ENCODE results near the gene IHH.

Gene IHH

GRCh38 chr2:219041252-219041651, 19.5 kb downstream of the IHH start, which contains the start of gene CFAP65:
Gene CFAP65, minus strand, starts transcription at chr2:219041516. Its CDS starts 2,468 bp downstream, at chr2:219039048.
- DNase-seq (ENCODE audit: low read depth in 2 of 2): no peak

- no peak for DNase-seq (ENCODE audit: low read depth in 2 of 2)
Measured at GRCh38 chr2:219038600-219038999, 22.1 kb downstream of the IHH start.

- DNase-seq (ENCODE audit: low read depth in 2 of 2): no peak
Measured at GRCh38 chr2:219037783-219038499, 22.8 kb downstream of the IHH start.

- no peak for DNase-seq (ENCODE audit: low read depth in 2 of 2)
Measured at GRCh38 chr2:219035942-219036341, 24.8 kb downstream of the IHH start.

GRCh38 chr2:219034823-219035222, 25.9 kb downstream of the IHH start:
- DNase-seq (ENCODE audit: low read depth in 2 of 2): no peak

- no peak for DNase-seq (ENCODE audit: low read depth in 2 of 2)
Measured at GRCh38 chr2:219032051-219032745, 28.5 kb downstream of the IHH start.

GRCh38 chr2:219031005-219031738, 29.5 kb downstream of the IHH start:
- no peak for DNase-seq (ENCODE audit: low read depth in 2 of 2)

- no peak for DNase-seq (ENCODE audit: low read depth in 2 of 2)
Measured at GRCh38 chr2:219030177-219030940, 30.4 kb downstream of the IHH start.

- peak; percentile 54 to 70 for DNase-seq (ENCODE audit: low read depth in 2 of 2)
Measured at GRCh38 chr2:219029829-219030165, 30.9 kb downstream of the IHH start.

GRCh38 chr2:219028996-219029828, 31.5 kb downstream of the IHH start:
- no peak for DNase-seq (ENCODE audit: low read depth in 2 of 2)

GRCh38 chr2:219028141-219028540, 32.6 kb downstream of the IHH start:
- DNase-seq (ENCODE audit: low read depth in 2 of 2): no peak

GRCh38 chr2:219027511-219028055, 33.1 kb downstream of the IHH start:
- DNase-seq (ENCODE audit: low read depth in 2 of 2): no peak

GRCh38 chr2:219026946-219027345, 33.8 kb downstream of the IHH start:
- DNase-seq (ENCODE audit: low read depth in 2 of 2): no peak

GRCh38 chr2:219025637-219026585, 34.8 kb downstream of the IHH start:
- DNase-seq (ENCODE audit: low read depth in 2 of 2): no peak

GRCh38 chr2:219024059-219024458, 36.7 kb downstream of the IHH start:
- no peak for DNase-seq (ENCODE audit: low read depth in 2 of 2)

- no peak for DNase-seq (ENCODE audit: low read depth in 2 of 2)
Measured at GRCh38 chr2:219023045-219023605, 37.6 kb downstream of the IHH start.

- DNase-seq (ENCODE audit: low read depth in 2 of 2): no peak
Measured at GRCh38 chr2:219022616-219023015, 38.1 kb downstream of the IHH start.

GRCh38 chr2:219022041-219022440, 38.7 kb downstream of the IHH start:
- DNase-seq (ENCODE audit: low read depth in 2 of 2): no peak

GRCh38 chr2:219021591-219021990, 39.1 kb downstream of the IHH start:
- DNase-seq (ENCODE audit: low read depth in 2 of 2): no peak
